HepG2 (cell line): Measurements from ENCODE around the gene INHBC. TPM values are rescaled to one million over a fixed set of nuclear protein-coding genes. Genes with fewer than 3 reads are reported as not detected.

Source experiments
- BCL6 ChIP-seq: IDR thresholded peaks from 2 replicates; pipeline ENCODE4 v1.6.1; 2016; ENCODE audit warnings: missing genetic modification reagents, missing compliant biosample characterization
- BRCA1 ChIP-seq: sonication (generic); formaldehyde crosslinking; IDR thresholded peaks from 2 replicates; pipeline ENCODE4 v1.4.0; 2020; ENCODE audit warnings: missing genetic modification reagents
- CEBPG ChIP-seq: IDR thresholded peaks from 2 replicates; pipeline ENCODE4 v1.6.1; 2016
- IKZF1 ChIP-seq: fragments of 450-650 bp; IDR thresholded peaks from 2 replicates; pipeline ENCODE4 v1.7.1; 2016
- IRX3 ChIP-seq: sonication (generic); formaldehyde crosslinking; IDR thresholded peaks from 2 replicates; pipeline ENCODE4 v1.8.1; 2023; ENCODE audit warnings: mild to moderate bottlenecking, low read depth, missing genetic modification reagents, borderline replicate concordance
- KLF15 ChIP-seq: sonication (generic); formaldehyde crosslinking; IDR thresholded peaks from 2 replicates; pipeline ENCODE4 v1.8.1; 2023; ENCODE audit warnings: borderline replicate concordance, mild to moderate bottlenecking, inconsistent platforms, missing genetic modification reagents, mixed read lengths
- NCOA5 ChIP-seq: sonication (generic); formaldehyde crosslinking; IDR thresholded peaks from 2 replicates; pipeline ENCODE4 v1.4.0; 2020; ENCODE audit warnings: missing genetic modification reagents
- NR2F6 ChIP-seq, 2 experiments: IDR thresholded peaks; 2 replicates each; pipeline ENCODE4 v1.6.1; 2016; ENCODE audit warnings: antibody characterized with exemption in 1 of 2, mild to moderate bottlenecking in 1 of 2
- PLRG1 ChIP-seq: fragments of 450-650 bp; conservative IDR thresholded peaks from 2 replicates; pipeline ENCODE4 v1.6.1; 2016
- RFX5 ChIP-seq: IDR thresholded peaks from 2 replicates; pipeline ENCODE4 v1.6.1; 2011; ENCODE audit warnings: low read depth, low read length, improper control_type of control experiment
- RNF2 ChIP-seq: fragments of 450-650 bp; conservative IDR thresholded peaks from 2 replicates; pipeline ENCODE4 v1.6.1; 2016; ENCODE audit warnings: low read depth
- TGIF2 ChIP-seq: IDR thresholded peaks from 2 replicates; pipeline ENCODE4 v1.6.1; 2016; ENCODE audit warnings: control low read depth, missing compliant biosample characterization
- ZNF12 ChIP-seq: sonication (generic); formaldehyde crosslinking; IDR thresholded peaks from 2 replicates; pipeline ENCODE4 v1.5.0; 2020; ENCODE audit warnings: missing genetic modification reagents
- ZNF124 ChIP-seq: sonication (generic); formaldehyde crosslinking; IDR thresholded peaks from 2 replicates; pipeline ENCODE4 v1.4.0; 2020; ENCODE audit warnings: missing genetic modification reagents
- ZNF326 ChIP-seq: sonication (generic); formaldehyde crosslinking; IDR thresholded peaks from 2 replicates; pipeline ENCODE4 v1.4.0; 2020; ENCODE audit warnings: missing genetic modification reagents, borderline replicate concordance
- ZNF354B ChIP-seq: sonication (generic); formaldehyde crosslinking; IDR thresholded peaks from 2 replicates; pipeline ENCODE4 v1.8.0; 2022; ENCODE audit warnings: mild to moderate bottlenecking, missing genetic modification reagents
- ZNF446 ChIP-seq: sonication (generic); formaldehyde crosslinking; IDR thresholded peaks from 2 replicates; pipeline ENCODE4 v1.5.0; 2020; ENCODE audit warnings: mild to moderate bottlenecking, missing genetic modification reagents
- ZNF678 ChIP-seq: sonication (generic); formaldehyde crosslinking; IDR thresholded peaks from 2 replicates; pipeline ENCODE4 v1.4.0; 2020; ENCODE audit warnings: mild to moderate bottlenecking, missing genetic modification reagents
- ZNF766 ChIP-seq: sonication (generic); formaldehyde crosslinking; IDR thresholded peaks from 2 replicates; pipeline ENCODE4 v1.5.0; 2020; ENCODE audit warnings: missing genetic modification reagents, borderline replicate concordance
- polyA plus RNA-seq, 8 experiments: library from polyadenylated mRNA; depleted of rRNA in 3 of 8; stranded (reverse) in 7 of 8; unstranded in 1 of 8; fragments of >200 nt; fragmentation: Illumina TruSeq in 4 of 8; extraction: Trizol in 4 of 8; gene quantifications; 2 replicates each; pipeline versions ENCODE4 v1.2.1 to v1.2.3, GENCODE V29; 2011 to 2016; ENCODE audit warnings: low read depth in 4 of 8, missing spikeins in 1 of 8, mixed read lengths in 1 of 8; ENCODE audit not compliant: insufficient read depth in 1 of 8
- total RNA-seq, 5 experiments: library from RNA; depleted of rRNA; stranded (reverse); fragments of >200 nt; fragmentation: Illumina TruSeq; extraction: Trizol; gene quantifications; 2 replicates each; pipeline ENCODE4 v1.2.3, GENCODE V29; 2016; ENCODE audit warnings: low read depth in 1 of 5
- TF ChIP-seq, protein P1 (sequence below): sonication (generic); formaldehyde crosslinking; IDR thresholded peaks from 2 replicates; pipeline ENCODE4 v1.4.0; 2020; ENCODE audit warnings: missing genetic modification reagents
- TF ChIP-seq, protein P2 (sequence below): sonication (generic); formaldehyde crosslinking; conservative IDR thresholded peaks from 2 replicates; pipeline ENCODE4 v1.8.0; 2022; ENCODE audit warnings: missing genetic modification reagents
- TF ChIP-seq, protein P3 (sequence below): sonication (generic); formaldehyde crosslinking; IDR thresholded peaks from 2 replicates; pipeline ENCODE4 v1.5.1; 2020; ENCODE audit warnings: missing genetic modification reagents, mild to moderate bottlenecking, borderline replicate concordance
- TF ChIP-seq, protein P4 (sequence below): sonication (generic); formaldehyde crosslinking; IDR thresholded peaks from 2 replicates; pipeline ENCODE4 v1.5.0; 2020; ENCODE audit warnings: mild to moderate bottlenecking, missing genetic modification reagents
- TF ChIP-seq, protein P5 (sequence below): sonication (generic); formaldehyde crosslinking; IDR thresholded peaks from 2 replicates; pipeline ENCODE4 v1.8.1; 2023; ENCODE audit warnings: mild to moderate bottlenecking, moderate library complexity, missing genetic modification reagents
- TF ChIP-seq, protein P6 (sequence below): sonication (generic); formaldehyde crosslinking; IDR thresholded peaks from 2 replicates; pipeline ENCODE4 v1.8.0; 2022; ENCODE audit warnings: missing genetic modification reagents, low read depth, mild to moderate bottlenecking, borderline replicate concordance

The INHBC gene
- total and polyA plus RNA-seq, 2 of the 13 experiments (the other 11 are each of a cell fraction or from before 2014, with no cell fraction given) = 1.8 to 13.8 TPM

DNA sequence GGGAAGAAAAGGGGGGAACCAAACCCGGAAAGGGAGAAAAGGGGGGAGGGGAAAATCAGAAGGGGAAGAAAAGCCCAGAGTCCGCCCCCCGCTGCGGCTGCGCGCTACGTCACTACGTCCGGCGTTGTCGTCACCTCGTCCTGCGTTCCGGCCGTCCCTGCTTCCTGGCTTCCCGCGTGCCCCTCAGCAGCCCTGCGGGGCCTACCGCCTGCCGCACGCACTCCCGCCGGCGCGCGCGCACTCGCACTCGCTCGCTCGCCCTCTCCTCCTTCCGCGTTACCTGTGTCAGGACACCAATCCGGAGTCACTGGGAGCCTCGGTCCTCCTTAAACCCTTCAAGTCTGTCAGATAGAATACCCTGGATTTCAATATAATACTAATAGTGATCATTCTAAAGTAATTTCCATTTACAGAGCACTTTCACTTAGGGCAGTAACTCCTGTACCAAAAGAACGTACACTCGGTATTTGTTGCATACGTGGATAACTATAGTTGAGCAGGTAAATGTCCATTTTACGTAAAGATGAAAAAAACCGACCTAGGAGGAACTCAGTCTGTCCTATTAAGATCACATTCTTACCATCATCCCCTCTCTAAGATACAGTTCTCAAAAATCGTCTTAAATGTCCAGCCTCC, 3.5 kb upstream of the INHBC start, which contains the start of gene R3HDM2 (continued):
- TF ChIP-seq PLRG1 (no peak), NCOA5 (CRISPR knock-in tag) (no peak), ZNF124 (no peak; the same call in 1 of the 2 replicates), KLF15 (CRISPR knock-in tag) (no peak), IKZF1 (no peak), ZNF326 (CRISPR knock-in tag) (no peak), ZNF766 (CRISPR knock-in tag) (no peak), ZNF678 (no peak), RFX5 (no peak; the same call in 1 of the 2 replicates), ZNF446 (CRISPR knock-in tag) (no peak), RNF2 (peak; percentile 93), ZNF354B (no peak), CEBPG (CRISPR knock-in tag) (peak; percentile 25; the same call in 1 of the 2 replicates), TGIF2 (CRISPR knock-in tag) (peak; percentile 64; the same call in 1 of the 2 replicates), BRCA1 (peak; percentile 87), NR2F6 (IDR thresholded peaks at IDR 0.05) (no peak), NR2F6 (CRISPR knock-in tag; IDR thresholded peaks at IDR 0.05) (no peak), IRX3 (CRISPR knock-in tag) (no peak), BCL6 (CRISPR knock-in tag) (peak; percentile 53), ZNF12 (CRISPR knock-in tag) (peak; percentile 23; the same call in 1 of the 2 replicates)
- TF ChIP-seq, protein P1, sequence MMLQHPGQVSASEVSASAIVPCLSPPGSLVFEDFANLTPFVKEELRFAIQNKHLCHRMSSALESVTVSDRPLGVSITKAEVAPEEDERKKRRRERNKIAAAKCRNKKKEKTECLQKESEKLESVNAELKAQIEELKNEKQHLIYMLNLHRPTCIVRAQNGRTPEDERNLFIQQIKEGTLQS (CRISPR knock-in tag) = peak; percentile 46; the same call in 1 of the 2 replicates
- TF ChIP-seq, protein P2, sequence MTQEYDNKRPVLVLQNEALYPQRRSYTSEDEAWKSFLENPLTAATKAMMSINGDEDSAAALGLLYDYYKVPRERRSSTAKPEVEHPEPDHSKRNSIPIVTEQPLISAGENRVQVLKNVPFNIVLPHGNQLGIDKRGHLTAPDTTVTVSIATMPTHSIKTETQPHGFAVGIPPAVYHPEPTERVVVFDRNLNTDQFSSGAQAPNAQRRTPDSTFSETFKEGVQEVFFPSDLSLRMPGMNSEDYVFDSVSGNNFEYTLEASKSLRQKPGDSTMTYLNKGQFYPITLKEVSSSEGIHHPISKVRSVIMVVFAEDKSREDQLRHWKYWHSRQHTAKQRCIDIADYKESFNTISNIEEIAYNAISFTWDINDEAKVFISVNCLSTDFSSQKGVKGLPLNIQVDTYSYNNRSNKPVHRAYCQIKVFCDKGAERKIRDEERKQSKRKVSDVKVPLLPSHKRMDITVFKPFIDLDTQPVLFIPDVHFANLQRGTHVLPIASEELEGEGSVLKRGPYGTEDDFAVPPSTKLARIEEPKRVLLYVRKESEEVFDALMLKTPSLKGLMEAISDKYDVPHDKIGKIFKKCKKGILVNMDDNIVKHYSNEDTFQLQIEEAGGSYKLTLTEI (CRISPR knock-in tag) = no peak
- TF ChIP-seq, protein P3, sequence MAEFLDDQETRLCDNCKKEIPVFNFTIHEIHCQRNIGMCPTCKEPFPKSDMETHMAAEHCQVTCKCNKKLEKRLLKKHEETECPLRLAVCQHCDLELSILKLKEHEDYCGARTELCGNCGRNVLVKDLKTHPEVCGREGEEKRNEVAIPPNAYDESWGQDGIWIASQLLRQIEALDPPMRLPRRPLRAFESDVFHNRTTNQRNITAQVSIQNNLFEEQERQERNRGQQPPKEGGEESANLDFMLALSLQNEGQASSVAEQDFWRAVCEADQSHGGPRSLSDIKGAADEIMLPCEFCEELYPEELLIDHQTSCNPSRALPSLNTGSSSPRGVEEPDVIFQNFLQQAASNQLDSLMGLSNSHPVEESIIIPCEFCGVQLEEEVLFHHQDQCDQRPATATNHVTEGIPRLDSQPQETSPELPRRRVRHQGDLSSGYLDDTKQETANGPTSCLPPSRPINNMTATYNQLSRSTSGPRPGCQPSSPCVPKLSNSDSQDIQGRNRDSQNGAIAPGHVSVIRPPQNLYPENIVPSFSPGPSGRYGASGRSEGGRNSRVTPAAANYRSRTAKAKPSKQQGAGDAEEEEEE = no peak
- TF ChIP-seq, protein P4, sequence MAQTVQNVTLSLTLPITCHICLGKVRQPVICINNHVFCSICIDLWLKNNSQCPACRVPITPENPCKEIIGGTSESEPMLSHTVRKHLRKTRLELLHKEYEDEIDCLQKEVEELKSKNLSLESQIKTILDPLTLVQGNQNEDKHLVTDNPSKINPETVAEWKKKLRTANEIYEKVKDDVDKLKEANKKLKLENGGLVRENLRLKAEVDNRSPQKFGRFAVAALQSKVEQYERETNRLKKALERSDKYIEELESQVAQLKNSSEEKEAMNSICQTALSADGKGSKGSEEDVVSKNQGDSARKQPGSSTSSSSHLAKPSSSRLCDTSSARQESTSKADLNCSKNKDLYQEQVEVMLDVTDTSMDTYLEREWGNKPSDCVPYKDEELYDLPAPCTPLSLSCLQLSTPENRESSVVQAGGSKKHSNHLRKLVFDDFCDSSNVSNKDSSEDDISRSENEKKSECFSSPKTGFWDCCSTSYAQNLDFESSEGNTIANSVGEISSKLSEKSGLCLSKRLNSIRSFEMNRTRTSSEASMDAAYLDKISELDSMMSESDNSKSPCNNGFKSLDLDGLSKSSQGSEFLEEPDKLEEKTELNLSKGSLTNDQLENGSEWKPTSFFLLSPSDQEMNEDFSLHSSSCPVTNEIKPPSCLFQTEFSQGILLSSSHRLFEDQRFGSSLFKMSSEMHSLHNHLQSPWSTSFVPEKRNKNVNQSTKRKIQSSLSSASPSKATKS (CRISPR knock-in tag) = no peak
- TF ChIP-seq, protein P5, sequence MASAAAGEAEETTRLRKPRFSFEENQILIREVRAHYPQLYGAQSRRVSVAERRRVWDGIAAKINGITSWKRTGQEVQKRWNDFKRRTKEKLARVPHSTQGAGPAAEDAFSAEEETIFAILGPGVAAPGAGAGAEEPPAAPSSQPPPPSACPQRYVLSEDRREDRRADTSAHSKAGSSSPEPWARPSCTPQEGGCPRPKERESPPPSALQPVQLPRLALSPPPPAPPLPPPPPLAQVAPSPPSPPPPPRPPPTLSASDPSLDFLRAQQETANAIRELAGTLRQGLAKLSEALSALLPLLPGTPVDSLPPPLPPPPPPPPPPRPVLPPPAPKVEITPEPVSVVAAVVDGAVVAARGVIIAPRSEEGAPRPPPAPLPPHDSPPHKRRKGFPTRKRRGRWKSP (CRISPR knock-in tag) = no peak
- TF ChIP-seq, protein P6, sequence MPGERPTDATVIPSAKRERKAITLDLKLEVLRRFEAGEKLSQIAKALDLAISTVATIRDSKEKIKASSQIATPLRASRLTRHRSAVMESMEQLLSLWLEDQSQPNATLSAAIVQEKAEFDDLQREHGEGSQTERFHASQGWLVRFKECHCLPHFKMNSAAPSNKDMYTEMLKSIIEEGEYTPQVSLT (CRISPR knock-in tag) = no peak
